ENCODE measurements around the gene VCY.
"Not testable (repeated sequence)": the region's sequence is repeated elsewhere in the genome, so short reads cannot be mapped to it uniquely, and the experiment has no call there.

VCY gene

DNA sequence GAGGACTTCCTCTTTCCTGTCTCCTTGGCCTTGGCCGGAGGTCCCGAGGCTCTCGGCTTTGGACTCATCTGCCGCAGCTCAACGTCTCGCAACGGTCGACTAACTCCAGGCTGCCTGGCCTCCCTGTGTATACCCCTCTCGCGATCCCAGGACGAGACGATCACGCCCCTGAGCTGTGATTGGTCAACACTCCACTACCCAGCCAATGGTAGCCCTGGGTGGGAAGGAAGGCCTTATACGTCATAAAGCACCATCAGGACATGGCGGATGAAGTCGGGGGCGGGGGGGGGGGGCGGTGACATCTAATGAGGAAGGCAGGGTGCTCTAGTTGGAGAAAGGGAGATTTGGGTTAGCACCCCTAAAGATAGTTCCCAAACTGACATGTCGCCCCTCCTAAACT lies at the start of gene VCY:
VCY (minus strand) TSS at position 101 of the 400 bp plus-strand sequence; CDS start at position 68, 33 bp downstream.
- not testable (repeated sequence) for H3K4me3 ChIP-seq (replicated peaks; ENCODE audit: low read depth, low read length); DNase-seq (ENCODE audit: low read depth)

DNA sequence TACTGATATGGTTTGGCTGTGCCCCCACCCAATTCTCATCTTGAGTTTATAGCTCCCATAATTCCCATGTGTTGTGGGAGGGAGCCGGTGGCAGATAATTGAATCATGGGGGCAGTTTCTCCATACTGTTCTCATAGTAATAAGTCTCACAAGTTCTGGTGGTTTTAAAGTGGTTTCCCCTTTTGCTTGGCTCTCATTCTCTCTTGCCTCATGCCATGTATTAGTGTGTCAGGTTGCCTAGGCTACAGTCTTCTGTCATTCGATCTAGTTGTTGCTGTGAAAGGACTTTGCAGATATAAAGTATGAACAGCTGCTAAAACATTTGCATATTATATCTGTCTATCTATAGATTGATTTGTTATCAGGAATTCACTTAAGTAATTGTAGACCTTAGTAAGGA lies 44.1 kb upstream of the VCY start:
- not testable (repeated sequence) for H3K4me3 ChIP-seq (replicated peaks; ENCODE audit: low read depth, low read length); DNase-seq (ENCODE audit: low read depth)

GRCh38 chrY:14011916-14012315 lies 25.6 kb upstream of the VCY start:
- DNase-seq (ENCODE audit: low read depth); H3K4me3 ChIP-seq (replicated peaks; ENCODE audit: low read depth, low read length): not testable (repeated sequence)

DNA sequence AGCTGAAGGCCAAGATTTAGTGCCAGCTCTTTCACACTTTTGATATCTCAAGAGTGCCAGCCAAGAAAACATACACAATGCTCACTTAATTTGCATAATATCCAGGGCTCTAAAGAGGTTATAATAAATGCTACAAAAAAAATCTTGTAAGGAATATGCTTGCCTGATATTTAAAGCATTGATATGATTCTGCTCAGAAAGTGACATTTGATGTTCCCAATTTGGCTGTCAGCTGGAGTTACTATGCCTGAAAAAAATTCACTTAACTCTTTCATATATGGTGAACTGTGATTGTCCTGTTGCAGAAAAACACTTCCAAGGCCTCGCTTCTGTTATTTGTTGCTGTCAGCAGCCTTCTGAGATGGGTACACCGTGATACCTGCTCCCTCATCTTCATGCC lies 43.9 kb downstream of the VCY start:
- H3K4me3 ChIP-seq (replicated peaks; ENCODE audit: low read depth, low read length); DNase-seq (ENCODE audit: low read depth): not testable (repeated sequence)

All from fibroblast of pulmonary artery (primary cell).